ENCODE results near the gene DYNLT3. TPM values are rescaled to one million over a fixed set of nuclear protein-coding genes. Genes with fewer than 3 reads are reported as not detected.

The DYNLT3 gene
- total RNA-seq: 17.6 and 19.9 TPM in 2 replicates

GRCh38 chrX:37846934-37847732, at the start of gene DYNLT3:
Gene DYNLT3 (minus strand): TSS chrX:37847571. CDS start chrX:37847510, 61 bp downstream.
- no peaks in the 10 kb centered on the region for H3K27me3 Mint-ChIP-seq (ENCODE audit: low read depth)
- peak within 1 kb of the TSS; percentile 89 for H3K27ac Mint-ChIP-seq
- H3K4me1 Mint-ChIP-seq (ENCODE audit: low read depth): peaks cover 20% of the 10 kb centered on the region
- H3K4me3 Mint-ChIP-seq (ENCODE audit: low read depth): peak within 1 kb of the TSS; percentile 72
- peaks cover 13% of the 10 kb centered on the region for H3K36me3 Mint-ChIP-seq (ENCODE audit: low read depth)
- peak; percentile 74 for DNase-seq (ENCODE audit: low spot score)
- intact Hi-C loops (cut with micrococcal nuclease): loop anchor here (1.0 kb wide), 1 partner anchor 101 kb away; no protein-coding TSS in a partner anchor
- H3K9me3 Mint-ChIP-seq: no peaks in the 10 kb centered on the region

- H3K27ac Mint-ChIP-seq: no peak overlapping the region
- H3K4me1 Mint-ChIP-seq (ENCODE audit: low read depth): no peaks in the 10 kb centered on the region
- no peak overlapping the region for H3K4me3 Mint-ChIP-seq (ENCODE audit: low read depth)
- intact Hi-C loops (cut with micrococcal nuclease): no loop called here
- no peak for DNase-seq (ENCODE audit: low spot score)
- no peaks in the 10 kb centered on the region for H3K36me3 Mint-ChIP-seq (ENCODE audit: low read depth)
- H3K27me3 Mint-ChIP-seq (ENCODE audit: low read depth): peaks cover 4% of the 10 kb centered on the region
- H3K9me3 Mint-ChIP-seq: no peaks in the 10 kb centered on the region
Observed at GRCh38 chrX:37896511-37896890, 49.1 kb upstream of the DYNLT3 start.

- no peaks in the 10 kb centered on the region for H3K9me3 Mint-ChIP-seq
- no peak for DNase-seq (ENCODE audit: low spot score)
- H3K36me3 Mint-ChIP-seq (ENCODE audit: low read depth): no peaks in the 10 kb centered on the region
- intact Hi-C loops (cut with micrococcal nuclease): no loop called here
- H3K4me3 Mint-ChIP-seq (ENCODE audit: low read depth): no peak overlapping the region
- H3K27ac Mint-ChIP-seq: no peak overlapping the region
- no peaks in the 10 kb centered on the region for H3K4me1 Mint-ChIP-seq (ENCODE audit: low read depth)
- H3K27me3 Mint-ChIP-seq (ENCODE audit: low read depth): peaks cover 4% of the 10 kb centered on the region
Observed at GRCh38 chrX:37895795-37896510, 48.6 kb upstream of the DYNLT3 start.

- no peak overlapping the region for H3K27ac Mint-ChIP-seq
- no peaks in the 10 kb centered on the region for H3K9me3 Mint-ChIP-seq
- no peak overlapping the region for H3K4me3 Mint-ChIP-seq (ENCODE audit: low read depth)
- no peaks in the 10 kb centered on the region for H3K4me1 Mint-ChIP-seq (ENCODE audit: low read depth)
- H3K36me3 Mint-ChIP-seq (ENCODE audit: low read depth): no peaks in the 10 kb centered on the region
- no peak for DNase-seq (ENCODE audit: low spot score)
- H3K27me3 Mint-ChIP-seq (ENCODE audit: low read depth): peaks cover 4% of the 10 kb centered on the region
- intact Hi-C loops (cut with micrococcal nuclease): no loop called here
Observed at GRCh38 chrX:37894725-37895124, 47.4 kb upstream of the DYNLT3 start.

GRCh38 chrX:37888010-37888409, 40.6 kb upstream of the DYNLT3 start:
- Mint-ChIP-seq H3K27ac (no peak overlapping the region), H3K4me3 (ENCODE audit: low read depth) (no peak overlapping the region), H3K4me1 (ENCODE audit: low read depth) (no peaks in the 10 kb centered on the region), H3K27me3 (ENCODE audit: low read depth) (no peaks in the 10 kb centered on the region), H3K9me3 (no peaks in the 10 kb centered on the region), H3K36me3 (ENCODE audit: low read depth) (no peaks in the 10 kb centered on the region)
- intact Hi-C loops (cut with micrococcal nuclease): no loop called here
- DNase-seq (ENCODE audit: low spot score): no peak

GRCh38 chrX:37887347-37887746, 40.0 kb upstream of the DYNLT3 start:
- H3K27ac Mint-ChIP-seq: no peak overlapping the region
- no peak overlapping the region for H3K4me3 Mint-ChIP-seq (ENCODE audit: low read depth)
- H3K4me1 Mint-ChIP-seq (ENCODE audit: low read depth): no peaks in the 10 kb centered on the region

GRCh38 chrX:37883196-37883595, 35.8 kb upstream of the DYNLT3 start:
- no peak for DNase-seq (ENCODE audit: low spot score)

More at GRCh38 chrX:37887347-37887746, 40.0 kb upstream of the DYNLT3 start:
- no peak for DNase-seq (ENCODE audit: low spot score)
- no peaks in the 10 kb centered on the region for H3K36me3 Mint-ChIP-seq (ENCODE audit: low read depth)
- intact Hi-C loops (cut with micrococcal nuclease): no loop called here
- H3K27me3 Mint-ChIP-seq (ENCODE audit: low read depth): no peaks in the 10 kb centered on the region
- no peaks in the 10 kb centered on the region for H3K9me3 Mint-ChIP-seq

GRCh38 chrX:37879692-37880091, 32.3 kb upstream of the DYNLT3 start:
- Mint-ChIP-seq H3K36me3 (ENCODE audit: low read depth) (no peaks in the 10 kb centered on the region), H3K27ac (no peak overlapping the region), H3K4me3 (ENCODE audit: low read depth) (no peak overlapping the region), H3K4me1 (ENCODE audit: low read depth) (no peaks in the 10 kb centered on the region), H3K9me3 (no peaks in the 10 kb centered on the region), H3K27me3 (ENCODE audit: low read depth) (peaks cover 2% of the 10 kb centered on the region)
- DNase-seq (ENCODE audit: low spot score): no peak
- intact Hi-C loops (cut with micrococcal nuclease): no loop called here

More at GRCh38 chrX:37883196-37883595, 35.8 kb upstream of the DYNLT3 start:
- H3K9me3 Mint-ChIP-seq: no peaks in the 10 kb centered on the region
- peaks cover 1% of the 10 kb centered on the region for H3K27me3 Mint-ChIP-seq (ENCODE audit: low read depth)
- H3K36me3 Mint-ChIP-seq (ENCODE audit: low read depth): no peaks in the 10 kb centered on the region
- no peak overlapping the region for H3K27ac Mint-ChIP-seq
- intact Hi-C loops (cut with micrococcal nuclease): no loop called here
- no peaks in the 10 kb centered on the region for H3K4me1 Mint-ChIP-seq (ENCODE audit: low read depth)
- no peak overlapping the region for H3K4me3 Mint-ChIP-seq (ENCODE audit: low read depth)

GRCh38 chrX:37876716-37877115, 29.3 kb upstream of the DYNLT3 start:
- H3K4me1 Mint-ChIP-seq (ENCODE audit: low read depth): no peaks in the 10 kb centered on the region
- intact Hi-C loops (cut with micrococcal nuclease): no loop called here
- H3K9me3 Mint-ChIP-seq: no peaks in the 10 kb centered on the region
- DNase-seq (ENCODE audit: low spot score): no peak
- H3K36me3 Mint-ChIP-seq (ENCODE audit: low read depth): no peaks in the 10 kb centered on the region
- no peak overlapping the region for H3K27ac Mint-ChIP-seq
- no peak overlapping the region for H3K4me3 Mint-ChIP-seq (ENCODE audit: low read depth)
- peaks cover 2% of the 10 kb centered on the region for H3K27me3 Mint-ChIP-seq (ENCODE audit: low read depth)

- Mint-ChIP-seq H3K9me3 (no peaks in the 10 kb centered on the region), H3K27ac (no peak overlapping the region), H3K4me1 (ENCODE audit: low read depth) (no peaks in the 10 kb centered on the region), H3K36me3 (ENCODE audit: low read depth) (no peaks in the 10 kb centered on the region), H3K27me3 (ENCODE audit: low read depth) (peaks cover 5% of the 10 kb centered on the region), H3K4me3 (ENCODE audit: low read depth) (no peak overlapping the region)
- no peak for DNase-seq (ENCODE audit: low spot score)
- intact Hi-C loops (cut with micrococcal nuclease): no loop called here
Observed at GRCh38 chrX:37875675-37876074, 28.3 kb upstream of the DYNLT3 start.

GRCh38 chrX:37873220-37873619, 25.8 kb upstream of the DYNLT3 start:
- Mint-ChIP-seq H3K4me3 (ENCODE audit: low read depth) (no peak overlapping the region), H3K9me3 (peaks cover 11% of the 10 kb centered on the region), H3K27ac (no peak overlapping the region), H3K27me3 (ENCODE audit: low read depth) (peaks cover 4% of the 10 kb centered on the region), H3K4me1 (ENCODE audit: low read depth) (no peaks in the 10 kb centered on the region), H3K36me3 (ENCODE audit: low read depth) (no peaks in the 10 kb centered on the region)
- intact Hi-C loops (cut with micrococcal nuclease): no loop called here
- no peak for DNase-seq (ENCODE audit: low spot score)

- no peak overlapping the region for H3K4me3 Mint-ChIP-seq (ENCODE audit: low read depth)
- H3K27me3 Mint-ChIP-seq (ENCODE audit: low read depth): peaks cover 3% of the 10 kb centered on the region
- H3K9me3 Mint-ChIP-seq: peaks cover 17% of the 10 kb centered on the region
- no peaks in the 10 kb centered on the region for H3K36me3 Mint-ChIP-seq (ENCODE audit: low read depth)
- peaks cover 4% of the 10 kb centered on the region for H3K4me1 Mint-ChIP-seq (ENCODE audit: low read depth)
- H3K27ac Mint-ChIP-seq: no peak overlapping the region
- DNase-seq (ENCODE audit: low spot score): no peak
- intact Hi-C loops (cut with micrococcal nuclease): no loop called here
Observed at GRCh38 chrX:37872303-37872655, 24.9 kb upstream of the DYNLT3 start.

- intact Hi-C loops (cut with micrococcal nuclease): no loop called here
- H3K4me3 Mint-ChIP-seq (ENCODE audit: low read depth): no peak overlapping the region
- no peak for DNase-seq (ENCODE audit: low spot score)
- H3K27me3 Mint-ChIP-seq (ENCODE audit: low read depth): peaks cover 3% of the 10 kb centered on the region
- no peaks in the 10 kb centered on the region for H3K36me3 Mint-ChIP-seq (ENCODE audit: low read depth)
- H3K9me3 Mint-ChIP-seq: peaks cover 21% of the 10 kb centered on the region
- H3K4me1 Mint-ChIP-seq (ENCODE audit: low read depth): peaks cover 4% of the 10 kb centered on the region
- H3K27ac Mint-ChIP-seq: no peak overlapping the region
Observed at GRCh38 chrX:37871626-37872302, 24.4 kb upstream of the DYNLT3 start.

Data from activated T-helper 2 cell treated with anti-CD3 and anti-CD28 coated beads, Interferon-gamma antibody, Interleukin-2, Interleukin-4, amounts not matched to agents 10 μg/mL and 5 μg/mL and 100 μg/mL, durations not matched to agents 14 hours and 24 hours and 36 hours (primary cell).